ENCODE results near the gene ICAM2. TPM values are rescaled to one million over a fixed set of nuclear protein-coding genes. Genes with fewer than 3 reads are reported as not detected.

ICAM2 gene
- total RNA-seq, 1 experiment from 2014 or later, result 0.33 TPM

GRCh38 chr17:64001763-64002529 lies 18.5 kb downstream of the ICAM2 start:
- TF ChIP-seq, protein P1, sequence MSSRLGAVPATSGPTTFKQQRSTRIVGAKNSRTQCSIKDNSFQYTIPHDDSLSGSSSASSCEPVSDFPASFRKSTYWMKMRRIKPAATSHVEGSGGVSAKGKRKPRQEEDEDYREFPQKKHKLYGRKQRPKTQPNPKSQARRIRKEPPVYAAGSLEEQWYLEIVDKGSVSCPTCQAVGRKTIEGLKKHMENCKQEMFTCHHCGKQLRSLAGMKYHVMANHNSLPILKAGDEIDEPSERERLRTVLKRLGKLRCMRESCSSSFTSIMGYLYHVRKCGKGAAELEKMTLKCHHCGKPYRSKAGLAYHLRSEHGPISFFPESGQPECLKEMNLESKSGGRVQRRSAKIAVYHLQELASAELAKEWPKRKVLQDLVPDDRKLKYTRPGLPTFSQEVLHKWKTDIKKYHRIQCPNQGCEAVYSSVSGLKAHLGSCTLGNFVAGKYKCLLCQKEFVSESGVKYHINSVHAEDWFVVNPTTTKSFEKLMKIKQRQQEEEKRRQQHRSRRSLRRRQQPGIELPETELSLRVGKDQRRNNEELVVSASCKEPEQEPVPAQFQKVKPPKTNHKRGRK (CRISPR knock-in tag; IDR thresholded peaks at IDR 0.05; ENCODE audit: borderline replicate concordance), result no peak
- TF ChIP-seq ZNF281 (CRISPR knock-in tag; IDR thresholded peaks at IDR 0.05) (no peak), ATF2 (CRISPR knock-in tag; IDR thresholded peaks at IDR 0.05; ENCODE audit: borderline replicate concordance, low read depth) (no peak), FOXJ3 (CRISPR knock-in tag; IDR thresholded peaks at IDR 0.05; ENCODE audit: borderline replicate concordance) (no peak), STAT6 (CRISPR knock-in tag; conservative IDR thresholded peaks at IDR 0.05; ENCODE audit: low read depth) (no peak), ZNF232 (CRISPR knock-in tag; IDR thresholded peaks at IDR 0.05) (no peak), SOX15 (CRISPR knock-in tag; IDR thresholded peaks at IDR 0.05) (no peak), PRDM15 (CRISPR knock-in tag; IDR thresholded peaks at IDR 0.05) (no peak), ZNF263 (CRISPR knock-in tag; IDR thresholded peaks at IDR 0.05; ENCODE audit: low read depth) (no peak), ZNF423 (CRISPR knock-in tag; IDR thresholded peaks at IDR 0.05) (no peak), ZBTB43 (CRISPR knock-in tag; IDR thresholded peaks at IDR 0.05) (no peak), ATF1 (CRISPR knock-in tag; IDR thresholded peaks at IDR 0.05) (no peak), HMGA2 (CRISPR knock-in tag; IDR thresholded peaks at IDR 0.05) (no peak), MYBL2 (CRISPR knock-in tag; IDR thresholded peaks at IDR 0.05) (no peak), PRRX2 (CRISPR knock-in tag; IDR thresholded peaks at IDR 0.05) (no peak), ESRRA (CRISPR knock-in tag; IDR thresholded peaks at IDR 0.05; ENCODE audit: borderline replicate concordance) (no peak)
- TF ChIP-seq, protein P2, sequence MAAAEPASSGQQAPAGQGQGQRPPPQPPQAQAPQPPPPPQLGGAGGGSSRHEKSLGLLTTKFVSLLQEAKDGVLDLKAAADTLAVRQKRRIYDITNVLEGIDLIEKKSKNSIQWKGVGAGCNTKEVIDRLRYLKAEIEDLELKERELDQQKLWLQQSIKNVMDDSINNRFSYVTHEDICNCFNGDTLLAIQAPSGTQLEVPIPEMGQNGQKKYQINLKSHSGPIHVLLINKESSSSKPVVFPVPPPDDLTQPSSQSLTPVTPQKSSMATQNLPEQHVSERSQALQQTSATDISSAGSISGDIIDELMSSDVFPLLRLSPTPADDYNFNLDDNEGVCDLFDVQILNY (CRISPR knock-in tag; IDR thresholded peaks at IDR 0.05), result no peak
- TF ChIP-seq, protein P3, sequence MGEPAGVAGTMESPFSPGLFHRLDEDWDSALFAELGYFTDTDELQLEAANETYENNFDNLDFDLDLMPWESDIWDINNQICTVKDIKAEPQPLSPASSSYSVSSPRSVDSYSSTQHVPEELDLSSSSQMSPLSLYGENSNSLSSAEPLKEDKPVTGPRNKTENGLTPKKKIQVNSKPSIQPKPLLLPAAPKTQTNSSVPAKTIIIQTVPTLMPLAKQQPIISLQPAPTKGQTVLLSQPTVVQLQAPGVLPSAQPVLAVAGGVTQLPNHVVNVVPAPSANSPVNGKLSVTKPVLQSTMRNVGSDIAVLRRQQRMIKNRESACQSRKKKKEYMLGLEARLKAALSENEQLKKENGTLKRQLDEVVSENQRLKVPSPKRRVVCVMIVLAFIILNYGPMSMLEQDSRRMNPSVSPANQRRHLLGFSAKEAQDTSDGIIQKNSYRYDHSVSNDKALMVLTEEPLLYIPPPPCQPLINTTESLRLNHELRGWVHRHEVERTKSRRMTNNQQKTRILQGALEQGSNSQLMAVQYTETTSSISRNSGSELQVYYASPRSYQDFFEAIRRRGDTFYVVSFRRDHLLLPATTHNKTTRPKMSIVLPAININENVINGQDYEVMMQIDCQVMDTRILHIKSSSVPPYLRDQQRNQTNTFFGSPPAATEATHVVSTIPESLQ (CRISPR knock-in tag; IDR thresholded peaks at IDR 0.05), result no peak
- ChIA-PET CTCF (interaction anchor here (1.2 to 1.6 kb wide), 4 partner anchors 16 to 90 kb away, joined by 3 to 4 read pairs (median 4); no protein-coding TSS in a partner anchor), POLR2A (no interaction called here)
- Mint-ChIP-seq H3K9me3 (no peaks in the 10 kb centered on the region), H3K27ac (no peak overlapping the region), H3K4me1 (peaks cover 19% of the 10 kb centered on the region), H3K36me3 (no peaks in the 10 kb centered on the region), H3K27me3 (ENCODE audit: low read depth) (peaks cover 21% of the 10 kb centered on the region), H3K4me3 (no peak overlapping the region)
- ATAC-seq (no peak), DNase-seq (ENCODE audit: low spot score) (no peak)
